HL-60 (cell line): ENCODE results near the gene TYROBP.

Experiments used
- DNase-seq, 2 experiments: peaks; one replicate each; pipeline ENCODE4 v3.0.0-alpha.2; 2010 to 2020; ENCODE audit warnings: low read depth in 1 of 2, low spot score in 1 of 2
- H3K27ac ChIP-seq: fragments of 250-450 bp; sonication (Bioruptor Pico); replicated peaks from 2 replicates; pipeline ENCODE4 v1.5.1; 2020; ENCODE audit warnings: mild to moderate bottlenecking, moderate library complexity
- H3K27me3 ChIP-seq: fragments of 250-450 bp; sonication (Bioruptor Pico); 2 replicates; pipeline ENCODE4 v1.5.1; 2021; ENCODE audit warnings: mild to moderate bottlenecking, moderate library complexity; ENCODE audit not compliant: insufficient read depth, poor library complexity, severe bottlenecking
- H3K4me3 ChIP-seq: replicated peaks from 2 replicates; pipeline ENCODE4 v1.5.1; 2011; ENCODE audit warnings: mild to moderate bottlenecking, control low read depth, low read length; ENCODE audit not compliant: insufficient read depth
- CTCF ChIP-seq: IDR thresholded peaks from one replicate; pipeline ENCODE4 v1.5.1; 2011; ENCODE audit warnings: low read length, control low read depth, inconsistent platforms; ENCODE audit not compliant: insufficient read depth
- GABPA ChIP-seq: IDR thresholded peaks from 2 replicates; pipeline ENCODE4 v1.6.1; 2012; ENCODE audit warnings: low read depth
- POLR2AphosphoS5 ChIP-seq: IDR thresholded peaks from 2 replicates; pipeline ENCODE4 v1.6.1; 2012; ENCODE audit warnings: low read depth
- REST ChIP-seq: IDR thresholded peaks from 2 replicates; pipeline ENCODE4 v1.6.1; 2012; ENCODE audit warnings: low read depth; ENCODE audit not compliant: insufficient replicate concordance
- SPI1 ChIP-seq: IDR thresholded peaks from 2 replicates; pipeline ENCODE4 v1.6.1; 2012; ENCODE audit warnings: low read depth, mild to moderate bottlenecking, borderline replicate concordance

The TYROBP gene

GRCh38 chr19:35860436-35860817, 47.7 kb downstream of the TYROBP start:
- H3K4me3 ChIP-seq: no peak overlapping the region
- H3K27me3 ChIP-seq: peaks cover 50% of the 10 kb centered on the region
- TF ChIP-seq SPI1: no peak
- no peak for TF ChIP-seq CTCF
- no peak for TF ChIP-seq GABPA
- TF ChIP-seq REST: no peak
- TF ChIP-seq POLR2AphosphoS5: no peak

GRCh38 chr19:35859414-35859813, 48.7 kb downstream of the TYROBP start:
- H3K27me3 ChIP-seq: peaks cover 55% of the 10 kb centered on the region
- DNase-seq: no peak
- H3K4me3 ChIP-seq: no peak overlapping the region
- no peak for TF ChIP-seq SPI1
- no peak for TF ChIP-seq POLR2AphosphoS5
- TF ChIP-seq GABPA: no peak
- TF ChIP-seq CTCF: no peak
- no peak for TF ChIP-seq REST
- no peak overlapping the region for H3K27ac ChIP-seq

More at GRCh38 chr19:35860436-35860817, 47.7 kb downstream of the TYROBP start:
- no peak overlapping the region for H3K27ac ChIP-seq
- no peak for DNase-seq

- Histone ChIP-seq H3K27me3 (peaks cover 55% of the 10 kb centered on the region), H3K27ac (no peak overlapping the region), H3K4me3 (no peak overlapping the region)
- TF ChIP-seq CTCF: no peak
- no peak for TF ChIP-seq REST
- no peak for TF ChIP-seq POLR2AphosphoS5
- no peak for TF ChIP-seq GABPA
- no peak for TF ChIP-seq SPI1
- DNase-seq: no peak
These were observed 49.8 kb downstream of the TYROBP start for GRCh38 chr19:35858311-35858710.
